Measurements from ENCODE around the gene EVX2.

EVX2 gene

DNA sequence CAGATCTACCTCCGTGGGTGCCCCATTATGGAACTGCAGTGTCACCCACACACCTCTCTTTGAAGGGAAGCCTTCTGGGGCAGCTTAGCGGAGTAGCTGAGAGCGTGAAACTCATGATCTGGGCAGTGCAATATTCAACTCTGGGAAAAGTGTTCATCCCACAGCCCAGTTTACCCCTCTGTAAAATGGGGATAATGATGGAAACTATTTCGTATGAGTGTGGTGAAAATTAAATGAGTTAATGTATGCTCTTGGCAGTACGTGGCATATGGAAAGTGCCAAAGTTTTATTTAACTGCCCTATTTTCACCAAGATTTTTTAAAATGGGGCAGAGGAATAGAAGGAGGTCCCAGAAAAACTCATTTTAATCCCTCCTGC is 11.5 kb downstream of the EVX2 start:
- peaks cover 15% of the 10 kb centered on the region for H3K4me1 ChIP-seq (ENCODE audit: low read depth, poor library complexity, severe bottlenecking)
- no peak overlapping the region for H3K27ac ChIP-seq
- H3K4me2 ChIP-seq: no peak overlapping the region
- no peaks in the 10 kb centered on the region for H3K27me3 ChIP-seq (ENCODE audit: insufficient read depth, low read depth)
- H3K79me2 ChIP-seq (ENCODE audit: insufficient read depth, low read depth): no peaks in the 10 kb centered on the region
- no peaks in the 10 kb centered on the region for H4K20me1 ChIP-seq (ENCODE audit: insufficient read depth)
- TF ChIP-seq, protein P1, sequence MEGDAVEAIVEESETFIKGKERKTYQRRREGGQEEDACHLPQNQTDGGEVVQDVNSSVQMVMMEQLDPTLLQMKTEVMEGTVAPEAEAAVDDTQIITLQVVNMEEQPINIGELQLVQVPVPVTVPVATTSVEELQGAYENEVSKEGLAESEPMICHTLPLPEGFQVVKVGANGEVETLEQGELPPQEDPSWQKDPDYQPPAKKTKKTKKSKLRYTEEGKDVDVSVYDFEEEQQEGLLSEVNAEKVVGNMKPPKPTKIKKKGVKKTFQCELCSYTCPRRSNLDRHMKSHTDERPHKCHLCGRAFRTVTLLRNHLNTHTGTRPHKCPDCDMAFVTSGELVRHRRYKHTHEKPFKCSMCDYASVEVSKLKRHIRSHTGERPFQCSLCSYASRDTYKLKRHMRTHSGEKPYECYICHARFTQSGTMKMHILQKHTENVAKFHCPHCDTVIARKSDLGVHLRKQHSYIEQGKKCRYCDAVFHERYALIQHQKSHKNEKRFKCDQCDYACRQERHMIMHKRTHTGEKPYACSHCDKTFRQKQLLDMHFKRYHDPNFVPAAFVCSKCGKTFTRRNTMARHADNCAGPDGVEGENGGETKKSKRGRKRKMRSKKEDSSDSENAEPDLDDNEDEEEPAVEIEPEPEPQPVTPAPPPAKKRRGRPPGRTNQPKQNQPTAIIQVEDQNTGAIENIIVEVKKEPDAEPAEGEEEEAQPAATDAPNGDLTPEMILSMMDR (conservative IDR thresholded peaks at IDR 0.05; ENCODE audit: low read depth, low read length): no peak
- no peak overlapping the region for H2AFZ ChIP-seq (ENCODE audit: low read depth)
- no peaks in the 10 kb centered on the region for H3K36me3 ChIP-seq (ENCODE audit: insufficient read depth)
- H3K4me3 ChIP-seq (IDR thresholded peaks at IDR 0.05; ENCODE audit: insufficient read depth, low read depth, low read length): no peak overlapping the region
- H3K9ac ChIP-seq: no peak overlapping the region

DNA sequence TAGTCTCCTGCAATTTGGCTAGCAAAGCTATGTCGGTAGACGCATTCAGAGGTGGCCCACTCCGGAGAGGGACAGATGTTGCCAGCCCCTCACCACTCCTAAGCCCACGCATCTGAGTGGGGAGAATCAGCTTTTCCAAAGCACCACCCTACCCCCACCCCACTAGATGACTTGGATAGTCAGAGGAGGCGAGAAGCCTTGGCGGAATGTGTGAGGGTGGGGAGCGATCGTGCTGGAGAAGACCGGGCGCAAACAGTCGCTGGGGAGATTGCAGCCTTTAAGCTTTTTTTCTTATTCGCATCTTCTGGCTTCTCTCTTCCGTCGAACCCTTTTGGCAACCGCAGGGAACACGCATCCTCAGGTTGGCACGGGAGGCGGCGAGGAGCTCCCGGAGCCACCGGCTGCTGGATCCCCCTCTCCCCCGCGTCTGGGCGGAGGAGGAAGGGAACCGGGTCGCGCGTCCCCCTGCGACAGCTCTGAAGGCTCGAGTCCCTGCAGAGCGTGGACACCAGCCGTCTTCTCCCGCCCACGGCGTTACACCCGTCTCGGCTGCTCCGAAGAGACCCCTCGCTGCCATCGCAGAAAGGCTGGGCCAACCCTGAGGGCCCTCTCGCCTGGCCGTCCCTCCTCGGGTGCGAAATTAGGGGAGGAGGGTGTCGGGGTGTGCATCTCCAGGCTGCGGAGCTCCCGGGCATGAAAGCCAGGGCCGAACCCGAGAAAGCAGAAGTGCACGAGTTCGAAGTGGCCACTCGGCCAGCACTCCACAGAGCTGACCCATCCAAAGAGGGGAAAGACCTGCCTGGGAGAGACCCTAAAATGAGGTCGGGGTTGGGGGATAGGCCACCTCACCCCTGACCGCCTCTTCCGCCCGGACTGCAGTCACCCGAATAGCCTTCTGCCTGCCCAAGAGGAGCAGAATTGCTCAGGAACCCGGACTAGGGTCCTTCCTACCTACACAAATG is 12.2 kb downstream of the EVX2 start:
- Histone ChIP-seq H2AFZ (ENCODE audit: low read depth) (no peak overlapping the region), H3K4me1 (ENCODE audit: low read depth, poor library complexity, severe bottlenecking) (peaks cover 15% of the 10 kb centered on the region), H3K4me3 (IDR thresholded peaks at IDR 0.05; ENCODE audit: insufficient read depth, low read depth, low read length) (no peak overlapping the region), H3K27me3 (ENCODE audit: insufficient read depth, low read depth) (no peaks in the 10 kb centered on the region), H3K27ac (no peak overlapping the region), H3K79me2 (ENCODE audit: insufficient read depth, low read depth) (no peaks in the 10 kb centered on the region), H4K20me1 (ENCODE audit: insufficient read depth) (no peaks in the 10 kb centered on the region), H3K36me3 (ENCODE audit: insufficient read depth) (no peaks in the 10 kb centered on the region), H3K4me2 (no peak overlapping the region), H3K9ac (no peak overlapping the region)
- TF ChIP-seq, protein P1 (conservative IDR thresholded peaks at IDR 0.05; ENCODE audit: low read depth, low read length): no peak

- no peaks in the 10 kb centered on the region for H4K20me1 ChIP-seq (ENCODE audit: insufficient read depth)
- no peak overlapping the region for H3K4me3 ChIP-seq (IDR thresholded peaks at IDR 0.05; ENCODE audit: insufficient read depth, low read depth, low read length)
- no peak overlapping the region for H2AFZ ChIP-seq (ENCODE audit: low read depth)
- no peaks in the 10 kb centered on the region for H3K27me3 ChIP-seq (ENCODE audit: insufficient read depth, low read depth)
- TF ChIP-seq, protein P1 (conservative IDR thresholded peaks at IDR 0.05; ENCODE audit: low read depth, low read length): no peak
- H3K36me3 ChIP-seq (ENCODE audit: insufficient read depth): no peaks in the 10 kb centered on the region
- peaks cover 38% of the 10 kb centered on the region for H3K4me1 ChIP-seq (ENCODE audit: low read depth, poor library complexity, severe bottlenecking)
- no peak overlapping the region for H3K27ac ChIP-seq
- no peak overlapping the region for H3K4me2 ChIP-seq
- no peak overlapping the region for H3K9ac ChIP-seq
- H3K79me2 ChIP-seq (ENCODE audit: insufficient read depth, low read depth): no peaks in the 10 kb centered on the region
These were observed 15.3 kb downstream of the EVX2 start for GRCh38 chr2:176068419-176068832.

GRCh38 chr2:176067589-176068418 is 16.0 kb downstream of the EVX2 start:
- Histone ChIP-seq H3K79me2 (ENCODE audit: insufficient read depth, low read depth) (no peaks in the 10 kb centered on the region), H3K4me3 (IDR thresholded peaks at IDR 0.05; ENCODE audit: insufficient read depth, low read depth, low read length) (no peak overlapping the region), H3K36me3 (ENCODE audit: insufficient read depth) (no peaks in the 10 kb centered on the region), H4K20me1 (ENCODE audit: insufficient read depth) (no peaks in the 10 kb centered on the region), H3K4me2 (no peak overlapping the region), H3K4me1 (ENCODE audit: low read depth, poor library complexity, severe bottlenecking) (peaks cover 43% of the 10 kb centered on the region), H2AFZ (ENCODE audit: low read depth) (no peak overlapping the region), H3K27me3 (ENCODE audit: insufficient read depth, low read depth) (no peaks in the 10 kb centered on the region), H3K27ac (no peak overlapping the region), H3K9ac (no peak overlapping the region)
- TF ChIP-seq, protein P1 (conservative IDR thresholded peaks at IDR 0.05; ENCODE audit: low read depth, low read length): no peak

Data from KMS-11 (cell line).